Choroid plexus epithelial cell (primary cell): Measurements from ENCODE around the gene ELK1.

Source experiments
- DNase-seq: peaks from one replicate; pipeline ENCODE4 v3.0.0-alpha.2; 2010; ENCODE audit warnings: low read depth
- H3K4me3 ChIP-seq: 2 replicates; pipeline ENCODE4 v1.5.1; 2011; ENCODE audit warnings: low read depth, mild to moderate bottlenecking, control low read depth, low read length, moderate library complexity
- CTCF ChIP-seq: conservative IDR thresholded peaks from 2 replicates; pipeline ENCODE4 v1.5.1; 2011; ENCODE audit warnings: low read depth, mild to moderate bottlenecking, control low read depth, inconsistent platforms, low read length, moderate library complexity

Gene ELK1

GRCh38 chrX:47587091-47587891 is 63.1 kb downstream of the ELK1 start:
- no peak overlapping the region for H3K4me3 ChIP-seq
- DNase-seq, result no peak
- TF ChIP-seq CTCF, result no peak

- no peak for DNase-seq
- peak overlapping the region; percentile 75 for H3K4me3 ChIP-seq
- peak; percentile 8 for TF ChIP-seq CTCF
Observed at GRCh38 chrX:47586043-47586787, 64.1 kb downstream of the ELK1 start.
